DMS53 (cell line): Measurements from ENCODE around the gene STOML3.
A peak's percentile ranks its signal among the peaks of the same experiment; 100 is the strongest.

ENCODE experiments used
- DNase-seq: peaks from one replicate; lab custom pipeline; 2025; lab: John Stamatoyannopoulos, UW

STOML3 gene

GRCh38 chr13:38990693-38991092, at the start of gene STOML3:
STOML3 (minus strand) TSS chr13:38990831; CDS start chr13:38990721, 110 bp downstream.
- no peak for DNase-seq

GRCh38 chr13:39040206-39040605, 49.6 kb upstream of the STOML3 start:
- DNase-seq, result no peak

GRCh38 chr13:39039041-39039440, 48.4 kb upstream of the STOML3 start:
- peak; percentile 54 for DNase-seq

GRCh38 chr13:39038569-39039030, 48.0 kb upstream of the STOML3 start:
- DNase-seq, result peak; percentile 76

GRCh38 chr13:39037880-39038568, 47.4 kb upstream of the STOML3 start, which contains the start of the genes NHLRC3 and PROSER1:
NHLRC3 (plus strand) TSS chr13:39038456; CDS start chr13:39038640, 184 bp downstream.
PROSER1 (minus strand) TSS chr13:39038089; CDS start chr13:39037242, 847 bp downstream.
- peak; percentile 94 for DNase-seq

GRCh38 chr13:39037410-39037879, 46.8 kb upstream of the STOML3 start:
- peak; percentile 94 for DNase-seq

- DNase-seq, result peak; percentile 41
These were observed 45.6 kb upstream of the STOML3 start for GRCh38 chr13:39036212-39036611.

GRCh38 chr13:39035799-39036198, 45.2 kb upstream of the STOML3 start:
- no peak for DNase-seq

GRCh38 chr13:39035204-39035603, 44.6 kb upstream of the STOML3 start:
- no peak for DNase-seq

- no peak for DNase-seq
These were observed 43.5 kb upstream of the STOML3 start for GRCh38 chr13:39034085-39034484.

- DNase-seq, result no peak
These were observed 41.5 kb upstream of the STOML3 start for GRCh38 chr13:39032150-39032549.

- DNase-seq, result peak; percentile 32
These were observed 34.8 kb upstream of the STOML3 start for GRCh38 chr13:39025433-39025839.

GRCh38 chr13:39023761-39024160, 33.1 kb upstream of the STOML3 start:
- DNase-seq, result peak; percentile 58

GRCh38 chr13:39023316-39023715, 32.7 kb upstream of the STOML3 start:
- no peak for DNase-seq

GRCh38 chr13:39020853-39021462, 30.3 kb upstream of the STOML3 start:
- no peak for DNase-seq

- DNase-seq, result peak; percentile 66
These were observed 26.2 kb upstream of the STOML3 start for GRCh38 chr13:39016787-39017186.

GRCh38 chr13:39016087-39016486, 25.5 kb upstream of the STOML3 start:
- no peak for DNase-seq

- no peak for DNase-seq
These were observed 22.8 kb upstream of the STOML3 start for GRCh38 chr13:39013462-39013861.

GRCh38 chr13:39012608-39013007, 22.0 kb upstream of the STOML3 start:
- DNase-seq, result peak; percentile 11

GRCh38 chr13:39006371-39007111, 15.9 kb upstream of the STOML3 start:
- peak; percentile 61 for DNase-seq

- DNase-seq, result no peak
These were observed 8.1 kb upstream of the STOML3 start for GRCh38 chr13:38998739-38999138.

GRCh38 chr13:38993381-38993780, 2.8 kb upstream of the STOML3 start:
- no peak for DNase-seq

GRCh38 chr13:38981096-38981495, 9.5 kb downstream of the STOML3 start:
- no peak for DNase-seq
